LNCaP clone FGC (cell line): ENCODE data around the gene SCD5.

Source experiments
- DNase-seq: peaks from one replicate; pipeline ENCODE4 v3.0.0-alpha.2; 2011; ENCODE audit warnings: low read depth
- H3K4me3 ChIP-seq: 2 replicates; pipeline ENCODE4 v1.5.1; 2011; ENCODE audit warnings: mild to moderate bottlenecking, low read depth, low read length, control low read depth
- CTCF ChIP-seq: IDR thresholded peaks from 2 replicates; pipeline ENCODE4 v1.5.1; 2012; ENCODE audit warnings: mild to moderate bottlenecking; ENCODE audit not compliant: control insufficient read depth, insufficient read depth; ENCODE audit errors: extremely low read depth

SCD5 gene

GRCh38 chr4:82712561-82712960 lies 86.0 kb downstream of the SCD5 start:
- no peak overlapping the region for H3K4me3 ChIP-seq
- no peak for DNase-seq
- TF ChIP-seq CTCF, result no peak

DNA sequence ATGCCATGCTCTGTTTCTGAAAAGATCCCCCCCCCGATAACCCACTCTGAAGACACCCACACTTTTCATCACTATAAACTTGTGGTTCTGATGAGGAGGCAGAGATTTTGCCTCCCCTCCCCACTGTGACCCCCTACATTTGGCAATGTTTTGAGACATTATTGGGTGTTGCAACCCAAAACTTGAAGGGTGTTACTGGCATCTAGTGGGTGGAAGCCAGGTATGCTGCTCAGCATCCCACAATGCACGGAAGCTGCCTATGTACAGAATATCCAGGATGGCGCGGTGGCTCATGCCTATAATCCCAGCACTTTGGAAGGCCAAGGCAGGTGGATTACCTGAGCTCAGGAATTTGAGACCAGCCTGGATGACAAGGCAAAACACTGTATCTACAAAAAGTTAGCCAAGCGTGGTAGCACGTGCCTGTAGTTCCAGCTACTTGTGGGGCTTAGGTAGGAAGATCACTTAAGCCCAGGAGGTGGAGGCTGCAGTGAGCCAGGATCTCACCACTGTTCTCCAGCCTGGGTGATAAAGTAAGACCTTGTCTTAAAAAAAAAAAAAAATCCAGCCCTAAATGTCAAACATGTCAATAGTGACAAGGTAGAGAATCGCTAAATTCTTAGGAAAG lies 87.3 kb downstream of the SCD5 start:
- DNase-seq, result no peak
- TF ChIP-seq CTCF, result no peak

DNA sequence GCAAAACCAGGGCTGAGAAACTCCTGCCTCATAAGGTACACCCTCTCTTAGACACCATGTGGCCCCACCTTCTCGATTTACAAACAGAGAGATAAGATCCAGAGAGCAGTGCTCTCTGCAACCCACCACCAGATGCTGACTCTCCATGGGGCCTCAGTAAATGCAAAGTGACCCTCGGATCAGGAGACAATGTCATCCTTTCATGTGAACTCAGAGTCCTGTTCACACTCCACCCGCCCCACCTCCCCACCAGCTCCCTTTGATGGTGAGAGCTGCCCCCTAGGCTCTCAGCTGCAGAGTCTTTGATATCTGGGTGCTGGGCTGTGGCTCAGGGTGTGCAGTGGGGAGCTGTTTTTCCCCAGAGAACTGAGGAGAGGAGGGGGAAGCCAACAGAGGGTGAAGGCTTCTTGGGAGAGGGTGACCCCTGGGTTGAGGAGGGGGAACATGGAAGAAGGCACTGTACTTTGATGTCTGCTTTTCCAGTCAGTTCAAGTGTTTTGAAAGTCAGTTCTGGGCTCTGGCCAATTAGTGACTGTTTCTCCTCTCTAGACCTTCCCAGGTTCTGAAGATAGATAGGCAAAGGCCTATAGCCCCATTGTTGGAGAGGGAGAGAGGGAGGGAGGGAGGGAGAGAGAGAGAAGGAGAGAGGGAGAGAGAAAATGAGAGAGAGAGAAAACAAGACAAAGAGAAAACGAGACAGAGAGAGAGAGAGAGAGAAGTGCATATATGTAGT lies 88.2 kb downstream of the SCD5 start:
- no peak for TF ChIP-seq CTCF
- DNase-seq, result no peak
- H3K4me3 ChIP-seq, result no peak overlapping the region

More for the DNA sequence above, 87.3 kb downstream of the SCD5 start:
- no peak overlapping the region for H3K4me3 ChIP-seq

DNA sequence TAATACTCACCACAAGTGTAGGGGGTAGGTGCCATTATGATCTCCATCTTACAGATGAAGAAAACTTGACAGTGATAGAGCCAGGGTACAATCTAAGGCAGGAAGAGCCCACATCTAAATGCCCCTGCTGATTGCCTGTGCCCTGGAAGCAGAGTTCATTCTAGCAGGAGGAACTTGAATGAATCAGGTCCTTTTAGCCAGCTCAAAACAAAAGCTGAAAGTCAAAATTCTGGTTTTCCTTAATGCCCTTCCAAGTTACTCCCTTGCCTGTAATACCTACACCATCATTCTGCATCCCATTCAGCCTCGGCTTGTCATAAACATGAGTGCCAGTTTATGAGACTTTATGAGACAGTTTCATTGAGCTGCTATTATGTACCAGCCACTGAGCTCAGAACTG lies 89.6 kb downstream of the SCD5 start:
- no peak for DNase-seq
- no peak for TF ChIP-seq CTCF

DNA sequence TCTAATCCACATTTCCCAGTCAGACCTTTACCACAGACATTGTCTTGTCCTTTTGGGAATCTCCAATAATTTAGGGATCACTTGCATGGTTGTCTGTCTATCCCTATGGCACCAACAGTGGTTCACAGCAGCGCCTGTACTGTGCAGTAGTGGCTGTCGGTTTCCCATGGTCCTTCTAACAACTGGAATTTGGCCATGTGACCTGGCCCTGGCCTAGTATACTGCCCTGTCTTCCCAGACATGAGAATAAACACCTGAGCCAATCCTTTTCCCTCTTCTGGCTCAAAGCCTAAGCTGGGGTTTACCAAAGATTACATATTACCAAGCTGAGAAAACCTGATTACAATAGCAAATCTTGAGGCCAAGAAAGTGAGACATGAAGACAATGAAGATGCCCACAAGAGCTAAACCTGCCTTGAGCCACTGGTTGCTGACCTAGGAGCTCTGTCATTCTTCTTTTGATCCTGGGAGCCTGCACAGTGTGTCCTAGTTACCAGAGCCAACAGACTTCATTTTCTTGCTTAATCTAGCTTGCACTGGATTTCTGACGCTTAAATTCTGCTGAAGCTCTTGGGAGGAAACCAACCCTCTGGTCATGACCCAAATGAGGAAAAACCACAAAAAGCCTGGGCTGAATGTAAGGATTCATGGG lies 92.1 kb downstream of the SCD5 start:
- DNase-seq, result no peak
- TF ChIP-seq CTCF, result no peak
- H3K4me3 ChIP-seq, result no peak overlapping the region

More for the DNA sequence above, 89.6 kb downstream of the SCD5 start:
- H3K4me3 ChIP-seq, result no peak overlapping the region

DNA sequence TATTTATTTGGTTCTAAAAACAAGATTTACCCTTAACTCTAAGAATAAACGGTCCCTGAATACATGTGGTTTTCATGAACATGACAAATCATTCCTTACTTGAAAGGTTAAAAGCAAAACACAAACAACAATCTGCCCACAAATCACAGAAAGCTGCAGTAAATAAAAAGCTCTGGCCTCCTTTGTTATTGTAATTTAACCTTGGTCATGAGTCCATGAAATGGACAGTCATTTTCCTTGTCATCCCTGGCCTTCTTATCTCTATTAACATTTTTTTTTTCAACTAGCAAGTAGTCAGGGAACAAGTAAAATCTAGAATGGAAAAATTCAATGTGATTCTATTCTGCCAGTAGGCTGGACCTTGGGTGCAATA lies 92.7 kb downstream of the SCD5 start:
- TF ChIP-seq CTCF, result no peak
- no peak overlapping the region for H3K4me3 ChIP-seq
- DNase-seq, result no peak
